ENCODE results near the gene FAIM2.

- TF ChIP-seq CTCF (IDR thresholded peaks at IDR 0.05) = no peak
- TF ChIP-seq POLR2A (IDR thresholded peaks at IDR 0.05) = no peak
- TF ChIP-seq EP300 (IDR thresholded peaks at IDR 0.05) = no peak
Observed at GRCh38 chr12:49868449-49868848, 35.3 kb downstream of the FAIM2 start.
